Keratinocyte (primary cell): ENCODE data around the gene PRSS8. TPM values are rescaled to one million over a fixed set of nuclear protein-coding genes. Genes with fewer than 3 reads are reported as not detected.
A peak's percentile ranks its signal among the peaks of the same experiment; 100 is the strongest.

Source experiments
- DNase-seq: peaks from one replicate; pipeline ENCODE4 v3.0.0-alpha.2; 2011; ENCODE audit warnings: low read depth, missing footprints, low spot score
- FAIRE-seq: peaks from 2 replicates; lab custom pipeline; 2011; peaks lifted over from hg19 to GRCh38; lab: Jason Lieb, UNC
- H2AFZ ChIP-seq: 2 replicates; pipeline ENCODE4 v1.6.0; 2012; ENCODE audit warnings: low read length, control low read depth, inconsistent platforms; ENCODE audit not compliant: control insufficient read depth
- H3K27ac ChIP-seq: 2 replicates; pipeline ENCODE4 v1.5.1; 2011; ENCODE audit warnings: low read length; ENCODE audit not compliant: control insufficient read depth, insufficient read depth
- H3K27me3 ChIP-seq: 3 replicates; pipeline ENCODE4 v1.6.0; 2011; ENCODE audit warnings: low read length; ENCODE audit not compliant: control insufficient read depth, insufficient read depth; ENCODE audit errors: extremely low read depth
- H3K36me3 ChIP-seq, 2 experiments: 2 replicates in 1 of 2; 3 replicates in 1 of 2; pipeline ENCODE4 v1.5.1; 2011; ENCODE audit warnings: low read length in 2 of 2, mild to moderate bottlenecking in 1 of 2; ENCODE audit not compliant: control insufficient read depth in 2 of 2, insufficient read depth in 2 of 2; ENCODE audit errors: extremely low read depth in 1 of 2
- H3K4me1 ChIP-seq: 3 replicates; pipeline ENCODE4 v1.5.1; 2011; ENCODE audit warnings: low read length; ENCODE audit not compliant: control insufficient read depth, insufficient read depth; ENCODE audit errors: extremely low read depth
- H3K4me2 ChIP-seq: 3 replicates; pipeline ENCODE4 v1.6.0; 2011; ENCODE audit warnings: low read depth, low read length; ENCODE audit not compliant: control insufficient read depth, insufficient read depth; ENCODE audit errors: extremely low read depth
- H3K4me3 ChIP-seq, 3 experiments: fragments of 200-600 bp in 1 of 3; sonication (generic) in 1 of 3; 2 replicates in 2 of 3; 3 replicates in 1 of 3; pipeline ENCODE4 v1.5.1; 2011 to 2016; ENCODE audit warnings: low read length in 3 of 3, mild to moderate bottlenecking in 3 of 3, control low read depth in 2 of 3, inconsistent platforms in 1 of 3, low read depth in 1 of 3, mixed read lengths in 1 of 3, mixed run types in 1 of 3, moderate library complexity in 1 of 3; ENCODE audit not compliant: control insufficient read depth in 2 of 3, insufficient read depth in 2 of 3; ENCODE audit errors: extremely low read depth in 1 of 3
- H3K79me2 ChIP-seq: 2 replicates; pipeline ENCODE4 v1.6.0; 2012; ENCODE audit warnings: low read length; ENCODE audit not compliant: control insufficient read depth, insufficient read depth
- H3K9ac ChIP-seq: 3 replicates; pipeline ENCODE4 v1.6.0; 2011; ENCODE audit warnings: low read length; ENCODE audit not compliant: control insufficient read depth, insufficient read depth; ENCODE audit errors: extremely low read depth
- H3K9me1 ChIP-seq: 3 replicates; pipeline ENCODE4 v1.6.0; 2011; ENCODE audit warnings: low read length; ENCODE audit not compliant: control insufficient read depth, insufficient read depth; ENCODE audit errors: extremely low read depth
- H3K9me3 ChIP-seq: 2 replicates; pipeline ENCODE4 v1.5.1; 2012; ENCODE audit warnings: low read depth, low read length; ENCODE audit not compliant: control insufficient read depth
- H4K20me1 ChIP-seq: 3 replicates; pipeline ENCODE4 v1.6.0; 2011; ENCODE audit warnings: low read length; ENCODE audit not compliant: control insufficient read depth, insufficient read depth; ENCODE audit errors: extremely low read depth
- CTCF ChIP-seq, 3 experiments: IDR thresholded peaks in 1 of 3; conservative IDR thresholded peaks in 1 of 3; optimal IDR thresholded peaks in 1 of 3; 2 replicates in 2 of 3; 3 replicates in 1 of 3; pipeline versions ENCODE3 to v1.5.1; 2011; ENCODE audit warnings: low read length in 3 of 3, mild to moderate bottlenecking in 3 of 3, moderate library complexity in 2 of 3, control low read depth in 1 of 3, inconsistent platforms in 1 of 3; ENCODE audit not compliant: insufficient read depth in 2 of 3; ENCODE audit errors: extremely low read depth in 1 of 3
- EZH2 ChIP-seq: IDR thresholded peaks from one replicate; pipeline ENCODE4 v1.6.1; 2012; ENCODE audit warnings: inconsistent platforms, mild to moderate bottlenecking, low read length, moderate library complexity
- dilution Hi-C: fragments of 300-500 bp; cut with MboI; formaldehyde crosslinking; loops from one replicate; pipeline ENCODE4 v1.7.0; 2020; ENCODE audit warnings: low sequenced_read_pairs; ENCODE audit not compliant: extremely low pct_ligation_motif_present
- polyA plus RNA-seq, 5 experiments: library from polyadenylated mRNA; depleted of rRNA in 3 of 5; stranded (reverse) in 3 of 5; stranded (forward) in 1 of 5; unstranded in 1 of 5; fragments of >200 nt; gene quantifications; 1 replicate in 1 of 5; 2 replicates in 3 of 5; 3 replicates in 1 of 5; pipeline versions ENCODE4 v1.2.1 to v1.2.3, GENCODE V29; 2011 to 2012; ENCODE audit warnings: missing spikeins in 2 of 5, low read depth in 1 of 5, low replicate concordance in 1 of 5

The PRSS8 gene
- polyA plus RNA-seq, 1 donor (not counting 4 experiments of a cell fraction or from before 2014, with no cell fraction given), result 31.2 TPM

GRCh38 chr16:31131416-31131815 lies 4.1 kb downstream of the PRSS8 start:
- H3K27me3 ChIP-seq, result no peaks in the 10 kb centered on the region
- H3K4me1 ChIP-seq, result peaks cover 51% of the 10 kb centered on the region
- no peaks in the 10 kb centered on the region for H3K9me3 ChIP-seq
- TF ChIP-seq EZH2 (no peak), CTCF (optimal IDR thresholded peaks at IDR 0.05 in 1 of 3, IDR thresholded peaks at IDR 0.05 in 1 of 3, conservative IDR thresholded peaks at IDR 0.05 in 1 of 3; ENCODE audit: extremely low read depth in 1 of 3, insufficient read depth in 2 of 3, low read length in 3 of 3) (no peak)
- peak overlapping the region; percentile 49 for H3K27ac ChIP-seq
- peak overlapping the region; percentile 54 for H3K9ac ChIP-seq
- H3K4me3 ChIP-seq, result peak overlapping the region in 1 of 3 experiments; percentile 26
- peaks cover 7% of the 10 kb centered on the region for H3K9me1 ChIP-seq
- DNase-seq, result no peak
- dilution Hi-C loops, result no loop called here
- no peak overlapping the region for H2AFZ ChIP-seq
- H3K4me2 ChIP-seq, result peak overlapping the region; percentile 54
- H3K79me2 ChIP-seq, result peaks cover 29% of the 10 kb centered on the region
- H3K36me3 ChIP-seq, result peaks cover 12 to 35% of the 10 kb centered on the region in 2 experiments
- H4K20me1 ChIP-seq, result peaks cover 3% of the 10 kb centered on the region
- FAIRE-seq, result no peak

- H3K36me3 ChIP-seq, result peaks cover 12 to 35% of the 10 kb centered on the region in 2 experiments
- H3K4me3 ChIP-seq, result peak overlapping the region in 1 of 3 experiments; percentile 12
- H2AFZ ChIP-seq, result no peak overlapping the region
- H4K20me1 ChIP-seq, result peaks cover 3% of the 10 kb centered on the region
- peak overlapping the region; percentile 54 for H3K4me2 ChIP-seq
- peaks cover 47% of the 10 kb centered on the region for H3K4me1 ChIP-seq
- dilution Hi-C loops, result no loop called here
- no peaks in the 10 kb centered on the region for H3K9me3 ChIP-seq
- FAIRE-seq, result peak; percentile 85
- TF ChIP-seq CTCF (optimal IDR thresholded peaks at IDR 0.05 in 1 of 3, IDR thresholded peaks at IDR 0.05 in 1 of 3, conservative IDR thresholded peaks at IDR 0.05 in 1 of 3; ENCODE audit: extremely low read depth in 1 of 3, insufficient read depth in 2 of 3, low read length in 3 of 3) (peak in 1 of 3 experiments; percentile 7), EZH2 (no peak)
- DNase-seq, result no peak
- H3K79me2 ChIP-seq, result peaks cover 29% of the 10 kb centered on the region
- H3K9me1 ChIP-seq, result peaks cover 7% of the 10 kb centered on the region
- H3K9ac ChIP-seq, result peak overlapping the region; percentile 54
- H3K27ac ChIP-seq, result peak overlapping the region; percentile 49
- H3K27me3 ChIP-seq, result no peaks in the 10 kb centered on the region
Measured at GRCh38 chr16:31130899-31131298, 4.6 kb downstream of the PRSS8 start.
